ENCODE results near the gene ENDOU.

DNA sequence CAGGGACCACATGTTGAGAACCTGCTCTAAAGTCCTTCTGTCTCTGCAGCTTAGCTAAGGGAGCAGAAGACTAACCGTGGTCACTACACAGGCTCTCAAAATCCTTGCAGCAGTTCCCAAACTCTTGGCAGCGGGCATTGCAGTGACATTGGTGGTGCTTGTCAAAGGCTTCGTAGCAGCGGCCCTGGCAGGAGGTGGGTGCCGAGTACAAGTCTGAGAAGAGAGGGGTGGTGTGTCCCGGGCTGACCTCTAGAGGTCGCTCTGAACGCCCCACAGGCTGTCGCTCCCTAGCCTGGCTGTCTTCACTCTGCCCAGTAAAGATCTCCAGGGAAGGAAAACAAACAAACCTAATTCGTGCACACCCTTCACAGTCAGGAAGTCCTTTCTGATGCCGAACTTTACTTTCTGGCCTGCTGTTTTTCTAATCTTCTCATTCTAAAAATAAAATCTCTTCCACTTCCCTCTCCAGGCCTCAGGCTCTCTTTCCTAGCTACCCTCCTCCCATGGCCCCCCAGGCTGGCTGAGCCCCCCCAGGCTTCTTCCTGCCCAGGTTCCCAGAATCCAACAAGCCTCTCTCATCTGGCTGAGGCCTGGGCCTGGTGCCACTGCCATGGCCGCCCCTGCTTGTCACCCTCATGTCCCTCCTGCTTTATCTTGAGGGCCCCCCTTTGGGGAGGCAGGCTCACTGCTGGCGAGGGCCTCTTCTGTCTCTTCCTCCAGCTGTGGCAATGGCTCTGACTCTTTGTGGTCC, 7.7 kb downstream of the ENDOU start:
- TF ChIP-seq CTCF (conservative IDR thresholded peaks at IDR 0.05; ENCODE audit: low read length), result peak; percentile 79
- TF ChIP-seq EZH2phosphoT487 (IDR thresholded peaks at IDR 0.05; ENCODE audit: borderline replicate concordance, low read depth, low read length), result no peak
